ENCODE results near the gene TERT. TPM values are rescaled to one million over a fixed set of nuclear protein-coding genes. Genes with fewer than 3 reads are reported as not detected.

TERT gene
- total and polyA plus RNA-seq, 2 of the 13 experiments (the other 11 are each of a cell fraction or from before 2014, with no cell fraction given), result 4.3 to 5.9 TPM

GRCh38 chr5:1279443-1280151, 15.3 kb downstream of the TERT start:
- H3K79me2 ChIP-seq (ENCODE audit: insufficient read depth, low read length), result no peaks in the 10 kb centered on the region
- ATAC-seq, result no peak; the same call in 2 of the 3 replicates
- no peak overlapping the region for H3K9ac ChIP-seq (ENCODE audit: insufficient read depth, low read depth, low read length)
- CTCF ChIA-PET (ENCODE audit: low intra/inter-chr PET ratio, low total read pairs), result no interaction called here
- no peak overlapping the region for H3K4me2 ChIP-seq (ENCODE audit: low read depth, low read length)
- POLR2A ChIA-PET, result no interaction called here
- FAIRE-seq, result no peak
- H3K4me3 ChIP-seq (replicated peaks in 1 of 3; ENCODE audit: insufficient read depth in 1 of 3, low read depth in 2 of 3, low read length in 3 of 3), result no peak overlapping the region
- in situ Hi-C loops (cut with HindIII; ENCODE audit: extremely low pct_ligation_motif_present, low pct_unique_long_range_greater_than_20kb) (no loop called here), intact Hi-C loops (cut with micrococcal nuclease; ENCODE audit: unreplicated experiment) (no loop called here)
- no peaks in the 10 kb centered on the region for H4K20me1 ChIP-seq (ENCODE audit: insufficient read depth, low read length)
- no peak overlapping the region for H2AFZ ChIP-seq (ENCODE audit: low read length)
- H3K27ac ChIP-seq (ENCODE audit: extremely low read length, insufficient read depth, low read length), result no peak overlapping the region
- WGBS (ENCODE audit: low lambda C conversion rate), result 56% methylated on average over 18 of the region's 34 CpGs
- peaks cover 0 to 15% of the 10 kb centered on the region in 2 experiments; a peak in 4 of 5 replicates for H3K27me3 ChIP-seq (ENCODE audit: control insufficient read depth in 1 of 2, insufficient read depth in 2 of 2, low read length in 2 of 2)
- H3K36me3 ChIP-seq (replicated peaks in 1 of 2; ENCODE audit: control insufficient read depth in 1 of 2, insufficient read depth in 2 of 2, low read length in 2 of 2), result no peaks in the 10 kb centered on the region; a peak in 1 of 5 replicates
- no TSS peak for BruUV-seq (replicated peaks)
- TF ChIP-seq MEIS2 (CRISPR knock-in tag; IDR thresholded peaks at IDR 0.05) (no peak), HMG20A (CRISPR knock-in tag; IDR thresholded peaks at IDR 0.05; ENCODE audit: borderline replicate concordance) (no peak), SATB2 (CRISPR knock-in tag; IDR thresholded peaks at IDR 0.05) (no peak), E2F2 (CRISPR knock-in tag; IDR thresholded peaks at IDR 0.05; ENCODE audit: borderline replicate concordance) (no peak), YEATS4 (CRISPR knock-in tag; IDR thresholded peaks at IDR 0.05; ENCODE audit: borderline replicate concordance) (no peak), EEA1 (CRISPR knock-in tag; IDR thresholded peaks at IDR 0.05; ENCODE audit: borderline replicate concordance) (no peak), ARNTL (CRISPR knock-in tag; IDR thresholded peaks at IDR 0.05) (no peak), ZNF605 (CRISPR knock-in tag; IDR thresholded peaks at IDR 0.05) (no peak), ZGPAT (CRISPR knock-in tag; IDR thresholded peaks at IDR 0.05) (no peak), AGO1 (IDR thresholded peaks at IDR 0.05; ENCODE audit: low read depth, low read length, poor library complexity, severe bottlenecking) (no peak), ZNF75D (CRISPR knock-in tag; IDR thresholded peaks at IDR 0.05; ENCODE audit: borderline replicate concordance) (no peak), ARNT (IDR thresholded peaks at IDR 0.05) (no peak), ZBTB14 (CRISPR knock-in tag; IDR thresholded peaks at IDR 0.05) (no peak)
- no peak for DNase-seq (ENCODE audit: low spot score)
- no peaks in the 10 kb centered on the region for H3K4me1 ChIP-seq (ENCODE audit: insufficient read depth, low read length)
- no peaks in the 10 kb centered on the region for H3K9me3 ChIP-seq (ENCODE audit: low read length)

Measured in HepG2 (cell line).